Gastroesophageal sphincter (tissue), 3 donors: ENCODE results near the gene KRTAP16-1.

Source experiments
- POLR2A ChIP-seq, 2 donors: fragments of 450-650 bp; IDR thresholded peaks; one replicate each; pipeline ENCODE4 v1.6.1; 2017; ENCODE audit warnings: antibody characterized with exemption in 2 of 2, mild to moderate bottlenecking in 2 of 2, moderate library complexity in 1 of 2
- POLR2AphosphoS5 ChIP-seq: sonication (generic); formaldehyde crosslinking; IDR thresholded peaks from one replicate; pipeline ENCODE4 v1.6.1; 2017; ENCODE audit warnings: antibody characterized with exemption
- TF ChIP-seq, protein P1 (sequence below), 4 experiments: fragments of 200-600 bp in 2 of 4; fragments of 450-650 bp in 2 of 4; sonication (generic) in 1 of 4; IDR thresholded peaks; one replicate each; pipeline ENCODE4 v1.5.1; 2017 to 2019; ENCODE audit warnings: antibody characterized with exemption in 4 of 4, mild to moderate bottlenecking in 2 of 4, moderate library complexity in 2 of 4

GRCh38 chr17:41301204-41301790 is 7.8 kb downstream of the KRTAP16-1 start:
- TF ChIP-seq, protein P1, sequence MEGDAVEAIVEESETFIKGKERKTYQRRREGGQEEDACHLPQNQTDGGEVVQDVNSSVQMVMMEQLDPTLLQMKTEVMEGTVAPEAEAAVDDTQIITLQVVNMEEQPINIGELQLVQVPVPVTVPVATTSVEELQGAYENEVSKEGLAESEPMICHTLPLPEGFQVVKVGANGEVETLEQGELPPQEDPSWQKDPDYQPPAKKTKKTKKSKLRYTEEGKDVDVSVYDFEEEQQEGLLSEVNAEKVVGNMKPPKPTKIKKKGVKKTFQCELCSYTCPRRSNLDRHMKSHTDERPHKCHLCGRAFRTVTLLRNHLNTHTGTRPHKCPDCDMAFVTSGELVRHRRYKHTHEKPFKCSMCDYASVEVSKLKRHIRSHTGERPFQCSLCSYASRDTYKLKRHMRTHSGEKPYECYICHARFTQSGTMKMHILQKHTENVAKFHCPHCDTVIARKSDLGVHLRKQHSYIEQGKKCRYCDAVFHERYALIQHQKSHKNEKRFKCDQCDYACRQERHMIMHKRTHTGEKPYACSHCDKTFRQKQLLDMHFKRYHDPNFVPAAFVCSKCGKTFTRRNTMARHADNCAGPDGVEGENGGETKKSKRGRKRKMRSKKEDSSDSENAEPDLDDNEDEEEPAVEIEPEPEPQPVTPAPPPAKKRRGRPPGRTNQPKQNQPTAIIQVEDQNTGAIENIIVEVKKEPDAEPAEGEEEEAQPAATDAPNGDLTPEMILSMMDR (IDR thresholded peaks at IDR 0.05), result no peak
- no peak for TF ChIP-seq POLR2A (IDR thresholded peaks at IDR 0.05)
- no peak for TF ChIP-seq POLR2AphosphoS5
